NOMO-1 treated with dmso at 0.1 percent for 144 hours (cell line): ENCODE data around the gene SPTBN1.
A peak's percentile ranks its signal among the peaks of the same experiment; 100 is the strongest.

ENCODE experiments used
- DNase-seq: peaks from one replicate; lab custom pipeline; 2025; ENCODE audit not compliant: unreplicated experiment; lab: John Stamatoyannopoulos, UW

The SPTBN1 gene

GRCh38 chr2:54667726-54668650, 211.9 kb downstream of the SPTBN1 start:
- DNase-seq: no peak

GRCh38 chr2:54668711-54669110, 212.6 kb downstream of the SPTBN1 start:
- no peak for DNase-seq

GRCh38 chr2:54669677-54670484, 213.8 kb downstream of the SPTBN1 start:
- DNase-seq: peak; percentile 63

GRCh38 chr2:54670485-54671009, 214.4 kb downstream of the SPTBN1 start:
- DNase-seq: no peak

GRCh38 chr2:54671010-54671409, 214.9 kb downstream of the SPTBN1 start:
- no peak for DNase-seq

- DNase-seq: no peak
Measured at GRCh38 chr2:54671875-54672589, 215.9 kb downstream of the SPTBN1 start.

GRCh38 chr2:54672590-54673456, 216.7 kb downstream of the SPTBN1 start:
- DNase-seq: peak; percentile 16

- no peak for DNase-seq
Measured at GRCh38 chr2:54673501-54673998, 217.4 kb downstream of the SPTBN1 start.

- DNase-seq: no peak
Measured at GRCh38 chr2:54675281-54675680, 219.2 kb downstream of the SPTBN1 start.

- DNase-seq: no peak
Measured at GRCh38 chr2:54675738-54676137, 219.6 kb downstream of the SPTBN1 start.

- DNase-seq: no peak
Measured at GRCh38 chr2:54676656-54677055, 220.5 kb downstream of the SPTBN1 start.

GRCh38 chr2:54677476-54678265, 221.5 kb downstream of the SPTBN1 start:
- DNase-seq: no peak

GRCh38 chr2:54678719-54679118, 222.6 kb downstream of the SPTBN1 start:
- DNase-seq: no peak

GRCh38 chr2:54680397-54681041, 224.4 kb downstream of the SPTBN1 start:
- DNase-seq: no peak

- no peak for DNase-seq
Measured at GRCh38 chr2:54681416-54681815, 225.3 kb downstream of the SPTBN1 start.

GRCh38 chr2:54683596-54683995, 227.5 kb downstream of the SPTBN1 start:
- no peak for DNase-seq

- DNase-seq: no peak
Measured at GRCh38 chr2:54685263-54685775, 229.2 kb downstream of the SPTBN1 start.

GRCh38 chr2:54687595-54688152, 231.5 kb downstream of the SPTBN1 start:
- no peak for DNase-seq
